Stimulated activated naive B cell treated with anti-CD40 and anti-IgM and Interleukin-4, amounts not matched to agents 10 μg/mL and 1 μg/mL and 100 μg/mL, for 72 hours (primary cell): ENCODE measurements around the gene SPDYE3.
"Not testable (repeated sequence)": the region's sequence is repeated elsewhere in the genome, so short reads cannot be mapped to it uniquely, and the experiment has no call there.

Source experiments
- ATAC-seq, 2 donors: fragments of 150-1000 bp; cut with Tn5 transposase; replicated peaks; 2 replicates each; pipeline ENCODE4 v1.10.0; 2021; ENCODE audit warnings: moderate library complexity in 1 of 2
- DNase-seq: peaks from one replicate; pipeline ENCODE4 v3.0.0; 2021
- H3K27ac Mint-ChIP-seq: one replicate; pipeline ENCODE4 v1.8.0; 2022; ENCODE audit warnings: mild to moderate bottlenecking, mixed read lengths
- H3K27me3 Mint-ChIP-seq, 2 donors: one replicate each; pipeline ENCODE4 v1.8.0; 2022; ENCODE audit warnings: mixed read lengths in 2 of 2
- H3K36me3 Mint-ChIP-seq, 2 donors: one replicate each; pipeline ENCODE4 v1.8.0; 2022; ENCODE audit warnings: mixed read lengths in 2 of 2, mild to moderate bottlenecking in 1 of 2
- H3K4me1 Mint-ChIP-seq, 2 donors: one replicate each; pipeline ENCODE4 v1.8.0; 2022; ENCODE audit warnings: mixed read lengths in 2 of 2, mild to moderate bottlenecking in 1 of 2
- H3K4me3 Mint-ChIP-seq, 2 donors: one replicate each; pipeline ENCODE4 v1.8.0; 2022; ENCODE audit warnings: mild to moderate bottlenecking in 2 of 2, mixed read lengths in 2 of 2, moderate library complexity in 1 of 2
- H3K9me3 Mint-ChIP-seq, 2 donors: one replicate each; pipeline ENCODE4 v1.8.0; 2022; ENCODE audit warnings: mixed read lengths in 2 of 2, mild to moderate bottlenecking in 1 of 2

The SPDYE3 gene

DNA sequence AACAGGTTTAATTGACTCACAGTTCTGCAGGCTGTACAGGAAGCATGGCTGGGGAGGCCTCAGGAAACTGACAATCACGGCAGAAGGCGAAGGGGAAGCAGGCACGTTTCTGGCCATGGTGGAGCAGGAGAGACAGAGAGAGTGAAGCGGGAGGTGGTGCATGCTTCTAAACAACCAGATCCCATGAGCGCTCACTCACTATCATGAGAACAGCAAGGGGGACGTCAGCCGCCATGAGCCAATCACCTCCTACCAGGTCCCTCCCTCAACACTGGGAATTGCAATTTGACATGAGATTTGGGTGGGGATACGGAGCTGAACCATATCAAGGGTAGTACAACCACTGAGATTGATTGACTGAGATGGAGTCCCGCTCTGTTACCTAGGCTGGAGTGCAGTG is 18.2 kb downstream of the SPDYE3 start:
- H3K36me3 Mint-ChIP-seq: peaks cover 19 to 32% of the 10 kb centered on the region in 2 donors
- H3K9me3 Mint-ChIP-seq, DNase-seq, ATAC-seq, H3K27me3 Mint-ChIP-seq, H3K27ac Mint-ChIP-seq, H3K4me1 Mint-ChIP-seq, H3K4me3 Mint-ChIP-seq: not testable (repeated sequence)

DNA sequence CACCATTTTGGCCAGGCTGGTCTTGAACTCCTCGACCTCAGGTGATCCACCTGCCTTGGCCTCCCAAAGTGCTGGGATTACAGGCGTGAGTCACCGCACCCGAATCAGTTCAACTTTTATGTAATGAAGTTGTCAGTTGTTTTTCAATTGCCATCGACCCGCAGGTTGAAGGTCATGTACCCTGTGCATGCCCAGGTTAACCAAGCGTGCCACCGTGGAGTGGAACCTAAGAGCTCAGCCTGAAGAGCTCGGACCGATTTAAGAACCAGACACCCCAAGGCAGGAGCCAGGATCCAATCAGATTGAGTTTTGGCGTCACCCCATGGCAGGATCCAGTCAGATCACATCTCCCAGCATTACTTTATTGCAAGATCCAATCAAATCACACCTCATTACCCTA is 19.4 kb downstream of the SPDYE3 start:
- H3K36me3 Mint-ChIP-seq: peaks cover 18 to 30% of the 10 kb centered on the region in 2 donors
- ATAC-seq, H3K27ac Mint-ChIP-seq, H3K9me3 Mint-ChIP-seq, H3K27me3 Mint-ChIP-seq, DNase-seq, H3K4me3 Mint-ChIP-seq, H3K4me1 Mint-ChIP-seq: not testable (repeated sequence)

- not testable (repeated sequence) for H3K27me3 Mint-ChIP-seq, H3K9me3 Mint-ChIP-seq
- Mint-ChIP-seq H3K4me1 (peaks cover 9 to 26% of the 10 kb centered on the region in 2 donors), H3K36me3 (peaks cover 13 to 20% of the 10 kb centered on the region in 2 donors), H3K27ac (peak overlapping the region; percentile 98), H3K4me3 (peak overlapping the region; percentile 89 to 96)
- peak; percentile 96 for ATAC-seq
- DNase-seq: peak; percentile 93
Observed at GRCh38 chr7:100335566-100336466, 28.3 kb downstream of the SPDYE3 start.

- H3K36me3 Mint-ChIP-seq: peaks cover 21 to 32% of the 10 kb centered on the region in 2 donors
- not testable (repeated sequence) for H3K27ac Mint-ChIP-seq, H3K9me3 Mint-ChIP-seq, H3K27me3 Mint-ChIP-seq, ATAC-seq, DNase-seq
- H3K4me3 Mint-ChIP-seq: peak overlapping the region in 1 of 2 donors; percentile 67
- peaks cover 21 to 45% of the 10 kb centered on the region in 2 donors for H3K4me1 Mint-ChIP-seq
Observed at GRCh38 chr7:100338083-100338696, 30.7 kb downstream of the SPDYE3 start.

- not testable (repeated sequence) for H3K4me3 Mint-ChIP-seq, ATAC-seq, H3K9me3 Mint-ChIP-seq, DNase-seq, H3K27me3 Mint-ChIP-seq
- H3K36me3 Mint-ChIP-seq: peaks cover 25 to 37% of the 10 kb centered on the region in 2 donors
- peak overlapping the region; percentile 73 for H3K27ac Mint-ChIP-seq
- peaks cover 27 to 62% of the 10 kb centered on the region in 2 donors for H3K4me1 Mint-ChIP-seq
Observed at GRCh38 chr7:100341286-100341685, 33.8 kb downstream of the SPDYE3 start.

GRCh38 chr7:100342765-100343164 is 35.3 kb downstream of the SPDYE3 start:
- DNase-seq: no peak
- Mint-ChIP-seq H3K4me3 (no peak overlapping the region), H3K4me1 (peaks cover 24 to 55% of the 10 kb centered on the region in 2 donors), H3K9me3 (no peaks in the 10 kb centered on the region), H3K36me3 (peaks cover 32 to 43% of the 10 kb centered on the region in 2 donors), H3K27ac (peak overlapping the region; percentile 67), H3K27me3 (no peaks in the 10 kb centered on the region)
- no peak for ATAC-seq

DNA sequence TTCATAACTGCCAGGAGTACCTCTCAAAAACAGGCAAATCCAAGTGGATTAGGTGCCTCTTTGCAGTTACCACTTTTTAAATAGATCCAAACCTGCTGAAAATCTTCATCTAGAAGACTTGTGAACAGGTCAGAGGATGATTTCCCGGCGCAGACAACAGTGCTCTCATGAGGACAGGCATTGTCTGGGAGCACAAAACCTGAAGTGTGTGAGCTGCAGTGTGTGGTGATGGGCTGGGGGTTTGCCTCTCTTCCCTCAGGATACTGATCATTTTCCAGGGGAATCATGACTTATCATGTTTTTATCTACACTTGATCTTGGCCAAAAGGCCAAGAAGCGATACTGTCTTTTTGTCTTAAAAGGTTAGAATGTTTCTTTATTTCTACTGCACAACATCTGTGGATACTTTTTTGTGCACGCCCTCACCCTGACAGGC is 36.6 kb downstream of the SPDYE3 start:
- not testable (repeated sequence) for DNase-seq, ATAC-seq
- H3K4me3 Mint-ChIP-seq: peak overlapping the region; percentile 16 to 76

GRCh38 chr7:100344560-100345287 is 37.2 kb downstream of the SPDYE3 start:
- H3K27me3 Mint-ChIP-seq, H3K9me3 Mint-ChIP-seq: not testable (repeated sequence)
- ATAC-seq (peak; percentile 94 to 96), DNase-seq (peak; percentile 84)
- peaks cover 22 to 43% of the 10 kb centered on the region in 2 donors for H3K4me1 Mint-ChIP-seq
- H3K27ac Mint-ChIP-seq: peak overlapping the region; percentile 97
- peaks cover 37 to 47% of the 10 kb centered on the region in 2 donors for H3K36me3 Mint-ChIP-seq
- H3K4me3 Mint-ChIP-seq: peak overlapping the region; percentile 76 to 81

More for the DNA sequence above, 36.6 kb downstream of the SPDYE3 start:
- Mint-ChIP-seq H3K4me1 (peaks cover 22 to 47% of the 10 kb centered on the region in 2 donors), H3K36me3 (peaks cover 33 to 43% of the 10 kb centered on the region in 2 donors), H3K27ac (peak overlapping the region; percentile 97)
- not testable (repeated sequence) for H3K9me3 Mint-ChIP-seq, H3K27me3 Mint-ChIP-seq

GRCh38 chr7:100345288-100345672 is 37.8 kb downstream of the SPDYE3 start:
- not testable (repeated sequence) for H3K4me3 Mint-ChIP-seq, H3K27me3 Mint-ChIP-seq, H3K9me3 Mint-ChIP-seq
- peaks cover 41 to 50% of the 10 kb centered on the region in 2 donors for H3K36me3 Mint-ChIP-seq
- peak overlapping the region; percentile 97 for H3K27ac Mint-ChIP-seq
- DNase-seq (peak; percentile 76), ATAC-seq (peak; percentile 66 to 68)
- H3K4me1 Mint-ChIP-seq: peaks cover 23 to 43% of the 10 kb centered on the region in 2 donors

DNA sequence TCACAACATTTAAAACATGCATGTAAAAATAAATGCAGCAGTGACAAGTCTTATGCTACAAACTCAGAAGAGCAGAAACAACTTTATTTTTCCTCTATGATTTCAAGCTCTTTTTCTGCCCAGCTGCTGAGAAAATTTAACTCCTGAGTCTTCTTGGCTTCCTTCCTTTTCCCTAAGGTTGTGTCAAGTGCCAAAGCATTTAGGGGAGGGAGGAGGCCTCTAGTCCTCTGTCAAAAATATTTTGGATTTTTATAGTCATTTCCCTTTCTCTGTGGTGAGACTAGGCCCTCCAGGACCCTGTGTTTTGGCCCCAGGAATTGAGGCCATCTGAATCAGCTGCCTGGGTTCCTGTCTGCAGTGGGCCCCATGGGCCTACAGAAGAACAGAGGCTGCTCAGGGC is 39.4 kb downstream of the SPDYE3 start:
- Mint-ChIP-seq H3K4me1 (peaks cover 19 to 39% of the 10 kb centered on the region in 2 donors), H3K4me3 (no peak overlapping the region), H3K27me3 (no peaks in the 10 kb centered on the region), H3K9me3 (no peaks in the 10 kb centered on the region), H3K27ac (no peak overlapping the region), H3K36me3 (peaks cover 48 to 50% of the 10 kb centered on the region in 2 donors)
- DNase-seq: no peak
- no peak for ATAC-seq

DNA sequence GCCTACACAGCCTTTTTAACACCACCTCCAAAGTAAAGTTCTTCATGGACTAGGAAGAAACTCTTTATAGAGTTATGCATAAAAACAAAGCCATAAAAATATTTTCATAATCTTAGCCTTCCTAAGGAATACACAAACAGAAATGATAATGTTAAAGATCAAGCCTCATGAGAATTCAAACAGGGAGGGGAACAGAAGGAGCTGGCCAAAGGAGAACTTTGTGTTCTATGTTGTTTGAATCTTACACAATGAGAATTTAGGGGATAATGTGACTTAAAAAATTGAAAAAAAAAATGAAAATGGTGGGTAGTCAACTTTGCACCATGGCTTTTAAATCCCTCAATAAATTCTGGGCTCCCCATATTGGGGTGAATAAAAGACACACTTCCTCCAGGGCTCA is 41.3 kb downstream of the SPDYE3 start:
- Mint-ChIP-seq H3K27ac (no peak overlapping the region), H3K4me1 (peaks cover 23 to 39% of the 10 kb centered on the region in 2 donors), H3K27me3 (no peaks in the 10 kb centered on the region), H3K4me3 (no peak overlapping the region), H3K36me3 (peaks cover 54 to 58% of the 10 kb centered on the region in 2 donors), H3K9me3 (no peaks in the 10 kb centered on the region)
- DNase-seq (no peak), ATAC-seq (no peak)

DNA sequence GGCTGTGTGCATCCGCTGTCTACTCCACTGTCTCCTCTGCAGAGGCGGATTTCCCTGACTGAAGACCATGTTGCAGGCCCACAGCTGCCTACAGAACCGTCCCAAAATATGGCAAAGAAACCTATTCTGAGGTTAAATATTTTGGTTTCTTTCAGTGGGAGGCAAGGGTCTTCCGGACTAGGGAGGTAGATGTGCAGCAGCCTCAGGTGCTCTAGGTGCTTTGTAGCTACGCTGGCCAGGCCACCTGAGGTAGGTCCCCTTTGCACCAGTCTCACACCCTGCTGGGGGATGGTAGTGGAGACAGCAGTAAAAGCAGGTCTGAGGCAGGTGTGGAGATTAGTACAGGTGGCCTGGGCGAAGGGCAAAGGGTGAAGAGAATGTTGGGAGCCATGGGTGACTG is 42.3 kb downstream of the SPDYE3 start:
- Mint-ChIP-seq H3K27ac (no peak overlapping the region), H3K4me1 (peaks cover 20 to 30% of the 10 kb centered on the region in 2 donors), H3K4me3 (no peak overlapping the region), H3K27me3 (no peaks in the 10 kb centered on the region), H3K9me3 (no peaks in the 10 kb centered on the region), H3K36me3 (peaks cover 53 to 56% of the 10 kb centered on the region in 2 donors)
- DNase-seq (no peak), ATAC-seq (no peak)

DNA sequence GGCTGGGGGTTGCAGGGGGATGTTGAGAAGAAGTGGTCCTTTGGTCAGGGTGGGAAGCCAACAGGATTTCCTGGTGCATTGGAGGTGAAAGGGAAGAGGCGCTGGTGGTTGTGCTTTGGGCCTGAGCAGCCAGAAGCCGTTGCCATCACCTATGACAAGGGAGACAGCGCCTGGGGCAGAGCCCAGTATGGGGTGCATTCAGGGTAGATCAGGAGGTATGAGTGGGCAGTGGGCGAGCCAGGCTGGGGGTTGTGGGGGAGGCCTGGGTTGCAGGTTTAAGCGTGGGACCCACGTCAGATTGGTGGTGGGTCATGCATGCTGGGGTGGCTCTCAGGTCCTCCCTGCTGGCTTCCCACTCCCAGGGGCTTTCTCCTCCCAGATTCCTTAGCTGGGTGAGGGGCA is 44.2 kb downstream of the SPDYE3 start:
- no peak overlapping the region for H3K4me3 Mint-ChIP-seq
- H3K4me1 Mint-ChIP-seq: peaks cover 18 to 22% of the 10 kb centered on the region in 2 donors
- no peak for ATAC-seq
- peak overlapping the region; percentile 88 for H3K27ac Mint-ChIP-seq
- peaks cover 61 to 62% of the 10 kb centered on the region in 2 donors for H3K36me3 Mint-ChIP-seq
- no peak for DNase-seq
- no peaks in the 10 kb centered on the region for H3K27me3 Mint-ChIP-seq
- no peaks in the 10 kb centered on the region for H3K9me3 Mint-ChIP-seq

GRCh38 chr7:100352230-100352781 is 44.8 kb downstream of the SPDYE3 start:
- H3K9me3 Mint-ChIP-seq, DNase-seq, H3K27me3 Mint-ChIP-seq, H3K4me3 Mint-ChIP-seq: not testable (repeated sequence)
- peak in 1 of 2 donors; percentile 43 for ATAC-seq
- peaks cover 58 to 62% of the 10 kb centered on the region in 2 donors for H3K36me3 Mint-ChIP-seq
- peaks cover 21 to 28% of the 10 kb centered on the region in 2 donors for H3K4me1 Mint-ChIP-seq
- peak overlapping the region; percentile 37 for H3K27ac Mint-ChIP-seq
